NCI-H460 (cell line): ENCODE data around the gene RIBC1. TPM values are rescaled to one million over a fixed set of nuclear protein-coding genes. Genes with fewer than 3 reads are reported as not detected.

ENCODE experiments used
- small RNA-seq, 2 experiments: library from RNA; depleted of rRNA; stranded (forward); fragments of <200 nt; gene quantifications; one replicate each; pipeline ENCODE3, GENCODE V24; 2014
- total RNA-seq: library from RNA; depleted of rRNA; stranded (reverse); fragments of >200 nt; shearing (Covaris generic); gene quantifications from 2 replicates; pipeline ENCODE4 v1.2.3, GENCODE V29; 2014; rRNA removed

The RIBC1 gene
- total RNA-seq, 1 experiment from 2014 or later: 1.5 TPM

Small RNA genes within 50 kb of the gene (small RNA-seq; reads per million reads assigned to genes)
- gene MIR6857 (0 to 0.06 reads per million in 2 experiments), gene VTRNA3-1P (0.02 to 0.18 reads per million in 2 experiments)

Other genes starting within 250 kb of the RIBC1 start
- 65.5 and 78.6 TPM in 2 replicates for gene KDM5C, start 197.7 kb upstream of the RIBC1 start, total RNA-seq
- 15.6 and 18.9 TPM in 2 replicates for gene IQSEC2, start 141.3 kb upstream of the RIBC1 start, total RNA-seq
- gene SMC1A, start 219 bp upstream of the RIBC1 start, total RNA-seq: 46.4 and 47.8 TPM in 2 replicates
- gene HSD17B10, start 11.5 kb downstream of the RIBC1 start, total RNA-seq: 151 and 173 TPM in 2 replicates